Smooth muscle cell (in vitro differentiated cells): ENCODE measurements around the gene KLF9. TPM values are rescaled to one million over a fixed set of nuclear protein-coding genes. Genes with fewer than 3 reads are reported as not detected.

Experiments
- DNase-seq: peaks from one replicate; lab custom pipeline; 2025; ENCODE audit not compliant: unreplicated experiment; lab: John Stamatoyannopoulos, UW
- H2AFZ ChIP-seq: fragments of 200-600 bp; sonication (generic); 2 replicates; pipeline ENCODE4 v1.6.0; 2016; ENCODE audit warnings: antibody characterized with exemption, low read depth, mild to moderate bottlenecking
- H3F3A ChIP-seq: fragments of 200-600 bp; sonication (generic); 2 replicates; pipeline ENCODE4 v1.6.0; 2017; ENCODE audit warnings: antibody characterized with exemption, low read depth
- H3K27ac ChIP-seq: fragments of 200-600 bp; sonication (generic); 2 replicates; pipeline ENCODE4 v1.5.1; 2016; ENCODE audit warnings: low read depth, mild to moderate bottlenecking
- H3K27me3 ChIP-seq: fragments of 200-600 bp; sonication (generic); 2 replicates; pipeline ENCODE4 v1.6.1; 2016; ENCODE audit warnings: low read depth, mild to moderate bottlenecking
- H3K36me3 ChIP-seq: fragments of 200-600 bp; sonication (generic); 2 replicates; pipeline ENCODE4 v1.5.1; 2016; ENCODE audit warnings: low read depth
- H3K4me1 ChIP-seq: fragments of 200-600 bp; sonication (generic); 2 replicates; pipeline ENCODE4 v1.5.1; 2016; ENCODE audit warnings: low read depth
- H3K4me2 ChIP-seq: fragments of 200-600 bp; sonication (generic); 2 replicates; pipeline ENCODE4 v1.6.0; 2016; ENCODE audit warnings: mild to moderate bottlenecking
- H3K4me3 ChIP-seq: fragments of 200-600 bp; sonication (generic); 2 replicates; pipeline ENCODE4 v1.5.1; 2016; ENCODE audit warnings: mild to moderate bottlenecking
- H3K79me2 ChIP-seq: fragments of 200-600 bp; sonication (generic); 2 replicates; pipeline ENCODE4 v1.6.0; 2016; ENCODE audit warnings: low read depth, mild to moderate bottlenecking
- H3K9ac ChIP-seq: fragments of 200-600 bp; sonication (generic); 2 replicates; pipeline ENCODE4 v1.6.0; 2016; ENCODE audit warnings: low read depth
- H3K9me3 ChIP-seq: fragments of 200-600 bp; sonication (generic); replicated peaks from 2 replicates; pipeline ENCODE4 v1.5.1; 2016; ENCODE audit warnings: low read depth
- H4K20me1 ChIP-seq: fragments of 200-600 bp; sonication (generic); 2 replicates; pipeline ENCODE4 v1.6.0; 2016; ENCODE audit warnings: low read depth
- CTCF ChIP-seq: fragments of 200-600 bp; sonication (generic); IDR thresholded peaks from 2 replicates; pipeline ENCODE4 v1.5.1; 2017; ENCODE audit warnings: borderline replicate concordance, mild to moderate bottlenecking, antibody characterized with exemption; ENCODE audit not compliant: insufficient read depth, poor library complexity, severe bottlenecking
- whole genome bisulfite sequencing: methylation state at CpG from one replicate; pipeline ENCODE4 v1.1.7; 2016; ENCODE audit warnings: low lambda C conversion rate; 5-methylcytosine and 5-hydroxymethylcytosine counted together
- polyA plus RNA-seq: library from polyadenylated mRNA; unstranded; fragments of >200 nt; fragmentation: Nextera tagmentation; extraction: Ambion mirVana; gene quantifications from 2 replicates; pipeline ENCODE4 v1.2.1, GENCODE V29; 2016
- total RNA-seq: library from RNA; depleted of rRNA; stranded (reverse); fragments of >200 nt; gene quantifications from 2 replicates; pipeline ENCODE4 v1.2.3, GENCODE V29; 2014

The KLF9 gene
- total and polyA plus RNA-seq, 2 experiments from 2014 or later = 2.9 to 13.5 TPM

- H2AFZ ChIP-seq = no peak overlapping the region
- peak overlapping the region; percentile 99 for H3K27ac ChIP-seq
- no peaks in the 10 kb centered on the region for H3K36me3 ChIP-seq
- peaks cover 4% of the 10 kb centered on the region for H4K20me1 ChIP-seq
- DNase-seq = no peak
- H3K4me2 ChIP-seq = peak overlapping the region; percentile 94
- H3K9ac ChIP-seq = no peak overlapping the region
- peaks cover 22% of the 10 kb centered on the region for H3K4me1 ChIP-seq
- WGBS = 74% methylated on average over 2 of the region's 2 CpGs
- H3F3A ChIP-seq = peaks cover 5% of the 10 kb centered on the region
- no peaks in the 10 kb centered on the region for H3K27me3 ChIP-seq
- TF ChIP-seq CTCF = no peak
- H3K9me3 ChIP-seq = no peaks in the 10 kb centered on the region
- peaks cover 49% of the 10 kb centered on the region for H3K79me2 ChIP-seq
- peak overlapping the region; percentile 90 for H3K4me3 ChIP-seq
Observed at GRCh38 chr9:70409800-70410199, 4.7 kb downstream of the KLF9 start.

- Histone ChIP-seq H3K27me3 (no peaks in the 10 kb centered on the region), H2AFZ (no peak overlapping the region), H3K4me1 (peaks cover 18% of the 10 kb centered on the region), H3K9me3 (no peaks in the 10 kb centered on the region), H4K20me1 (peaks cover 4% of the 10 kb centered on the region), H3K4me2 (peak overlapping the region; percentile 94), H3K4me3 (peak overlapping the region; percentile 90), H3K9ac (no peak overlapping the region), H3K79me2 (peaks cover 55% of the 10 kb centered on the region), H3K36me3 (no peaks in the 10 kb centered on the region), H3F3A (no peaks in the 10 kb centered on the region), H3K27ac (peak overlapping the region; percentile 99)
- DNase-seq = no peak
- no peak for TF ChIP-seq CTCF
- 94% methylated on average over 3 of the region's 3 CpGs for WGBS
Observed at GRCh38 chr9:70409280-70409679, 5.2 kb downstream of the KLF9 start.

- Histone ChIP-seq H3K27ac (peak overlapping the region; percentile 93), H3K4me3 (no peak overlapping the region), H3K4me1 (peaks cover 18% of the 10 kb centered on the region), H3F3A (no peaks in the 10 kb centered on the region), H2AFZ (no peak overlapping the region), H4K20me1 (peaks cover 8% of the 10 kb centered on the region), H3K36me3 (no peaks in the 10 kb centered on the region), H3K27me3 (no peaks in the 10 kb centered on the region), H3K9ac (no peak overlapping the region), H3K9me3 (no peaks in the 10 kb centered on the region), H3K4me2 (no peak overlapping the region), H3K79me2 (peaks cover 61% of the 10 kb centered on the region)
- DNase-seq = no peak
- WGBS = 85% methylated on average over 5 of the region's 5 CpGs
- no peak for TF ChIP-seq CTCF
Observed at GRCh38 chr9:70408393-70409040, 5.9 kb downstream of the KLF9 start.

- peak overlapping the region; percentile 78 for H3K9ac ChIP-seq
- no peaks in the 10 kb centered on the region for H3K36me3 ChIP-seq
- peak overlapping the region; percentile 52 for H3K4me2 ChIP-seq
- H4K20me1 ChIP-seq = peaks cover 14% of the 10 kb centered on the region
- no peak for TF ChIP-seq CTCF
- H3K79me2 ChIP-seq = peaks cover 64% of the 10 kb centered on the region
- no peaks in the 10 kb centered on the region for H3F3A ChIP-seq
- WGBS = 48% methylated on average over 4 of the region's 4 CpGs
- no peak overlapping the region for H3K4me3 ChIP-seq
- H2AFZ ChIP-seq = no peak overlapping the region
- peaks cover 12% of the 10 kb centered on the region for H3K4me1 ChIP-seq
- no peaks in the 10 kb centered on the region for H3K27me3 ChIP-seq
- H3K27ac ChIP-seq = peak overlapping the region; percentile 93
- DNase-seq = no peak
- no peaks in the 10 kb centered on the region for H3K9me3 ChIP-seq
Observed at GRCh38 chr9:70407081-70407503, 7.4 kb downstream of the KLF9 start.
